HepG2 (cell line): ENCODE data around the gene PRDM10. TPM values are rescaled to one million over a fixed set of nuclear protein-coding genes. Genes with fewer than 3 reads are reported as not detected.
A peak's percentile ranks its signal among the peaks of the same experiment; 100 is the strongest.

Experiments
- ATF7 ChIP-seq, 2 experiments: fragments of 450-650 bp in 1 of 2; sonication (generic) in 1 of 2; formaldehyde crosslinking in 1 of 2; IDR thresholded peaks; 2 replicates each; pipeline versions ENCODE4 v1.4.0 to v1.6.1; 2016 to 2020; ENCODE audit warnings: antibody characterized with exemption in 1 of 2, mild to moderate bottlenecking in 1 of 2, missing genetic modification reagents in 1 of 2
- CBX5 ChIP-seq: sonication (generic); formaldehyde crosslinking; IDR thresholded peaks from 2 replicates; pipeline ENCODE4 v1.4.0; 2020; ENCODE audit warnings: missing genetic modification reagents, borderline replicate concordance
- CENPX ChIP-seq: sonication (generic); formaldehyde crosslinking; IDR thresholded peaks from 2 replicates; pipeline ENCODE4 v1.9.0; 2021; ENCODE audit warnings: mild to moderate bottlenecking, missing genetic modification reagents, moderate library complexity
- EED ChIP-seq: sonication (generic); formaldehyde crosslinking; IDR thresholded peaks from 2 replicates; pipeline ENCODE4 v1.5.0; 2020; ENCODE audit warnings: mild to moderate bottlenecking, missing genetic modification reagents
- FOXK1 ChIP-seq: sonication (generic); formaldehyde crosslinking; IDR thresholded peaks from 2 replicates; pipeline ENCODE4 v1.4.0; 2020; ENCODE audit warnings: low read depth, missing genetic modification reagents, borderline replicate concordance
- HINFP ChIP-seq: sonication (generic); formaldehyde crosslinking; IDR thresholded peaks from 2 replicates; pipeline ENCODE4 v1.4.0; 2020; ENCODE audit warnings: low read depth, mild to moderate bottlenecking, missing genetic modification reagents
- HNF1A ChIP-seq, 2 experiments: sonication (generic) in 1 of 2; formaldehyde crosslinking in 1 of 2; IDR thresholded peaks; 2 replicates each; pipeline versions ENCODE4 v1.4.0 to v1.6.1; 2016 to 2020; ENCODE audit warnings: borderline replicate concordance in 1 of 2, low read depth in 1 of 2, mild to moderate bottlenecking in 1 of 2, missing genetic modification reagents in 1 of 2
- HNF4A ChIP-seq: sonication (generic); formaldehyde crosslinking; IDR thresholded peaks from 2 replicates; pipeline ENCODE4 v1.4.0; 2020; ENCODE audit warnings: missing genetic modification reagents
- HNRNPK ChIP-seq: fragments of 200-400 bp; formaldehyde crosslinking; IDR thresholded peaks from 2 replicates; pipeline ENCODE4 v1.6.1; 2018; ENCODE audit warnings: low read length, low read depth, moderate library complexity, mild to moderate bottlenecking; ENCODE audit not compliant: poor library complexity, severe bottlenecking
- MYC ChIP-seq: sonication (generic); formaldehyde crosslinking; IDR thresholded peaks from 2 replicates; pipeline ENCODE4 v1.9.0; 2021; ENCODE audit warnings: missing genetic modification reagents, borderline replicate concordance
- POLR2AphosphoS2 ChIP-seq: IDR thresholded peaks from 2 replicates; pipeline ENCODE4 v1.6.1; 2011; ENCODE audit warnings: low read depth, low read length, improper control_type of control experiment
- SIN3A ChIP-seq: IDR thresholded peaks from 2 replicates; pipeline ENCODE4 v1.6.1; 2011; ENCODE audit warnings: low read depth, mild to moderate bottlenecking, control low read depth, low read length, borderline replicate concordance
- TAF1 ChIP-seq: sonication (generic); formaldehyde crosslinking; IDR thresholded peaks from 2 replicates; pipeline ENCODE4 v1.4.0; 2020; ENCODE audit warnings: missing genetic modification reagents
- ZBTB26 ChIP-seq: IDR thresholded peaks from 2 replicates; pipeline ENCODE4 v1.6.1; 2016; ENCODE audit warnings: missing compliant biosample characterization, missing genetic modification reagents, borderline replicate concordance
- ZC3H4 ChIP-seq: sonication (generic); formaldehyde crosslinking; IDR thresholded peaks from 2 replicates; pipeline ENCODE4 v1.4.0; 2020; ENCODE audit warnings: missing genetic modification reagents, borderline replicate concordance
- ZMAT3 ChIP-seq: sonication (generic); formaldehyde crosslinking; conservative IDR thresholded peaks from 2 replicates; pipeline ENCODE4 v1.7.0; 2021; ENCODE audit warnings: missing genetic modification reagents
- ZNF207 ChIP-seq: fragments of 450-650 bp; IDR thresholded peaks from 2 replicates; pipeline ENCODE4 v1.6.1; 2016; ENCODE audit warnings: antibody characterized with exemption, borderline replicate concordance
- ZNF512 ChIP-seq: sonication (generic); formaldehyde crosslinking; IDR thresholded peaks from 2 replicates; pipeline ENCODE4 v1.4.0; 2020; ENCODE audit warnings: mild to moderate bottlenecking, missing genetic modification reagents
- polyA plus RNA-seq, 8 experiments: library from polyadenylated mRNA; depleted of rRNA in 3 of 8; stranded (reverse) in 7 of 8; unstranded in 1 of 8; fragments of >200 nt; fragmentation: Illumina TruSeq in 4 of 8; extraction: Trizol in 4 of 8; gene quantifications; 2 replicates each; pipeline versions ENCODE4 v1.2.1 to v1.2.3, GENCODE V29; 2011 to 2016; ENCODE audit warnings: low read depth in 4 of 8, missing spikeins in 1 of 8, mixed read lengths in 1 of 8; ENCODE audit not compliant: insufficient read depth in 1 of 8
- total RNA-seq, 5 experiments: library from RNA; depleted of rRNA; stranded (reverse); fragments of >200 nt; fragmentation: Illumina TruSeq; extraction: Trizol; gene quantifications; 2 replicates each; pipeline ENCODE4 v1.2.3, GENCODE V29; 2016; ENCODE audit warnings: low read depth in 1 of 5

The PRDM10 gene
- total and polyA plus RNA-seq, 2 of the 13 experiments (the other 11 are each of a cell fraction or from before 2014, with no cell fraction given), result 5.7 to 5.8 TPM

GRCh38 chr11:130002846-130003716 lies 446 bp upstream of the PRDM10 start (continued):
- TF ChIP-seq TAF1 (CRISPR knock-in tag) (peak; percentile 38), EED (CRISPR knock-in tag) (peak; percentile 73; the same call in 1 of the 2 replicates), ZNF207 (no peak), MYC (peak; percentile 93), FOXK1 (CRISPR knock-in tag) (peak; percentile 57; the same call in 1 of the 2 replicates), ZC3H4 (CRISPR knock-in tag) (peak; percentile 94), HNRNPK (peak; percentile 71), HNF1A (IDR thresholded peaks at IDR 0.05; ENCODE audit: low read depth) (no peak), HNF1A (CRISPR knock-in tag; IDR thresholded peaks at IDR 0.05; ENCODE audit: borderline replicate concordance) (no peak), ZMAT3 (CRISPR knock-in tag) (peak; percentile 93), ZBTB26 (CRISPR knock-in tag) (0 out of 2 replicates have a peak, but pooled peaks have one; percentile 59), HINFP (CRISPR knock-in tag) (no peak), ATF7 (IDR thresholded peaks at IDR 0.05) (no peak), ATF7 (CRISPR knock-in tag; IDR thresholded peaks at IDR 0.05) (no peak; the same call in 1 of the 2 replicates), ZNF512 (CRISPR knock-in tag) (no peak), POLR2AphosphoS2 (no peak), CBX5 (CRISPR knock-in tag) (no peak; the same call in 1 of the 2 replicates), SIN3A (0 out of 2 replicates have a peak, but pooled peaks have one; percentile 61), HNF4A (CRISPR knock-in tag) (no peak), CENPX (no peak)
